Smooth muscle cell (in vitro differentiated cells): ENCODE measurements around the gene TBC1D19. TPM values are rescaled to one million over a fixed set of nuclear protein-coding genes. Genes with fewer than 3 reads are reported as not detected.
"Not testable (repeated sequence)": the region's sequence is repeated elsewhere in the genome, so short reads cannot be mapped to it uniquely, and the experiment has no call there.

Source experiments
- DNase-seq: peaks from one replicate; lab custom pipeline; 2025; ENCODE audit not compliant: unreplicated experiment; lab: John Stamatoyannopoulos, UW
- H2AFZ ChIP-seq: fragments of 200-600 bp; sonication (generic); 2 replicates; pipeline ENCODE4 v1.6.0; 2016; ENCODE audit warnings: antibody characterized with exemption, low read depth, mild to moderate bottlenecking
- H3F3A ChIP-seq: fragments of 200-600 bp; sonication (generic); 2 replicates; pipeline ENCODE4 v1.6.0; 2017; ENCODE audit warnings: antibody characterized with exemption, low read depth
- H3K27ac ChIP-seq: fragments of 200-600 bp; sonication (generic); 2 replicates; pipeline ENCODE4 v1.5.1; 2016; ENCODE audit warnings: low read depth, mild to moderate bottlenecking
- H3K27me3 ChIP-seq: fragments of 200-600 bp; sonication (generic); 2 replicates; pipeline ENCODE4 v1.6.1; 2016; ENCODE audit warnings: low read depth, mild to moderate bottlenecking
- H3K36me3 ChIP-seq: fragments of 200-600 bp; sonication (generic); 2 replicates; pipeline ENCODE4 v1.5.1; 2016; ENCODE audit warnings: low read depth
- H3K4me1 ChIP-seq: fragments of 200-600 bp; sonication (generic); 2 replicates; pipeline ENCODE4 v1.5.1; 2016; ENCODE audit warnings: low read depth
- H3K4me2 ChIP-seq: fragments of 200-600 bp; sonication (generic); 2 replicates; pipeline ENCODE4 v1.6.0; 2016; ENCODE audit warnings: mild to moderate bottlenecking
- H3K4me3 ChIP-seq: fragments of 200-600 bp; sonication (generic); 2 replicates; pipeline ENCODE4 v1.5.1; 2016; ENCODE audit warnings: mild to moderate bottlenecking
- H3K79me2 ChIP-seq: fragments of 200-600 bp; sonication (generic); 2 replicates; pipeline ENCODE4 v1.6.0; 2016; ENCODE audit warnings: low read depth, mild to moderate bottlenecking
- H3K9ac ChIP-seq: fragments of 200-600 bp; sonication (generic); 2 replicates; pipeline ENCODE4 v1.6.0; 2016; ENCODE audit warnings: low read depth
- H3K9me3 ChIP-seq: fragments of 200-600 bp; sonication (generic); replicated peaks from 2 replicates; pipeline ENCODE4 v1.5.1; 2016; ENCODE audit warnings: low read depth
- H4K20me1 ChIP-seq: fragments of 200-600 bp; sonication (generic); 2 replicates; pipeline ENCODE4 v1.6.0; 2016; ENCODE audit warnings: low read depth
- WGBS: methylation state at CpG from one replicate; pipeline ENCODE4 v1.1.7; 2016; ENCODE audit warnings: low lambda C conversion rate; 5-methylcytosine and 5-hydroxymethylcytosine counted together
- polyA plus RNA-seq: library from polyadenylated mRNA; unstranded; fragments of >200 nt; fragmentation: Nextera tagmentation; extraction: Ambion mirVana; gene quantifications from 2 replicates; pipeline ENCODE4 v1.2.1, GENCODE V29; 2016
- total RNA-seq: library from RNA; depleted of rRNA; stranded (reverse); fragments of >200 nt; gene quantifications from 2 replicates; pipeline ENCODE4 v1.2.3, GENCODE V29; 2014
- TF ChIP-seq, protein P1 (sequence below): fragments of 200-600 bp; sonication (generic); IDR thresholded peaks from 2 replicates; pipeline ENCODE4 v1.5.1; 2017; ENCODE audit warnings: borderline replicate concordance, mild to moderate bottlenecking, antibody characterized with exemption; ENCODE audit not compliant: insufficient read depth, poor library complexity, severe bottlenecking

Gene TBC1D19, protein sequence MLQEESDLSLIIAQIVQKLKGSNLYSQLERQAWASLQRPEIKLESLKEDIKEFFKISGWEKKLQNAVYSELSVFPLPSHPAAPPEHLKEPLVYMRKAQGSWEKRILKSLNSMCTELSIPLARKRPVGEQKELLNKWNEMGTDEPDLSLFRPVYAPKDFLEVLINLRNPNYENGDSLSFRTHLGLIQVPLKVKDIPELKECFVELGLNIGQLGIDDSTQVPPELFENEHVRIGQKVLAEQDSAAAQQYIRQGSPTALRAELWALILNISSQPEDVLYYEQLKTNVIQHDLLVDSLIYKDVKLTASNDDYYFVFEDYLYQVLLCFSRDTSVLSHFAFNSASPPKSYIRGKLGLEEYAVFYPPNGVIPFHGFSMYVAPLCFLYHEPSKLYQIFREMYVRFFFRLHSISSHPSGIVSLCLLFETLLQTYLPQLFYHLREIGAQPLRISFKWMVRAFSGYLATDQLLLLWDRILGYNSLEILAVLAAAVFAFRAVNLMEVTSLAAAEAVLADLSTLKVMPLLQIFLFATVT
- 33.8 and 47.8 TPM in 2 replicates for total RNA-seq
- polyA plus RNA-seq: 15.6 and 19.2 TPM in 2 replicates

DNA sequence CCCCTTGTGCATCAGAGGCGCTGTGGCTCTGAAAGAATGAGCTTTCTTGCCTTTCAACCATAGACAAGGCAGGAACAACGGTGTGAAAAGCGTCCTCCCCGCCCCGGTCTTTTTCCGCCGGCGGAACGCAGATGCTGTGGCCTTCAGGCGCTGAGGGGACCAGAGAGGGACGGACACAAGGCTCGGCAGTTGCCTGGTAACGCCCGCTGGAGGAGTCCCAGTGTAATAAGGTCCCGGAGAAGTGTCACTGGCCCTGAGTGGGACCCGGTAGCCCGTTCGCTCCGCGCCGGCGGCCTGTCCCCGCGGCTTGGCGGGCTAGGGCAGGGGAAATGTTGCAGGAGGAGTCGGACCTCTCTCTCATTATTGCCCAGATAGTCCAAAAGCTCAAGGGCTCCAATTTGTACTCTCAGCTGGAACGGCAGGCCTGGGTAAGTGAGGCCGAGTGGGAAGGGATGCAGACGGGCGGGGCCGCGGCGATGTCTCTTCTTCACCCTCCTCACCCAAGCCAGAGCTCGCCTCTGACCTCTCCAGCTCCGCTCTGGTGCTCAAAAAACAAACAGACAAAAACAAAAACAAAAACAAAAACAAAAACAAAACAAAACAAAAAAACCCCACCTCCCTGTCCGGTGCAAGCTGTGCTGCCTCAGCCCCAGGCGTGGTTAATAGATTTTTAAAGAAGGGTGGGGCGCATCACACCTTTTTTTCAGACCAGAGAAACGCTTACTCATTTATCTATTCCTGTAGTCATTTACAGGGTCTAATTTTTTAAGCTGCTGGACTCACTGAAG lies at the start of gene TBC1D19:
TBC1D19 (plus strand) TSS at position 220 of the 788 bp plus-strand sequence; CDS start at position 330, 110 bp downstream.
- H4K20me1 ChIP-seq: no peaks in the 10 kb centered on the region
- H3K36me3 ChIP-seq: no peaks in the 10 kb centered on the region
- H3K4me1 ChIP-seq: peaks cover 12% of the 10 kb centered on the region
- H3K4me2 ChIP-seq: peak within 1 kb of the TSS; percentile 97
- H3K27ac ChIP-seq: peak within 1 kb of the TSS; percentile 76
- no peaks in the 10 kb centered on the region for H3K9me3 ChIP-seq
- peaks cover 48% of the 10 kb centered on the region for H3K79me2 ChIP-seq
- peak within 1 kb of the TSS; percentile 93 for H3K4me3 ChIP-seq
- TF ChIP-seq, protein P1, sequence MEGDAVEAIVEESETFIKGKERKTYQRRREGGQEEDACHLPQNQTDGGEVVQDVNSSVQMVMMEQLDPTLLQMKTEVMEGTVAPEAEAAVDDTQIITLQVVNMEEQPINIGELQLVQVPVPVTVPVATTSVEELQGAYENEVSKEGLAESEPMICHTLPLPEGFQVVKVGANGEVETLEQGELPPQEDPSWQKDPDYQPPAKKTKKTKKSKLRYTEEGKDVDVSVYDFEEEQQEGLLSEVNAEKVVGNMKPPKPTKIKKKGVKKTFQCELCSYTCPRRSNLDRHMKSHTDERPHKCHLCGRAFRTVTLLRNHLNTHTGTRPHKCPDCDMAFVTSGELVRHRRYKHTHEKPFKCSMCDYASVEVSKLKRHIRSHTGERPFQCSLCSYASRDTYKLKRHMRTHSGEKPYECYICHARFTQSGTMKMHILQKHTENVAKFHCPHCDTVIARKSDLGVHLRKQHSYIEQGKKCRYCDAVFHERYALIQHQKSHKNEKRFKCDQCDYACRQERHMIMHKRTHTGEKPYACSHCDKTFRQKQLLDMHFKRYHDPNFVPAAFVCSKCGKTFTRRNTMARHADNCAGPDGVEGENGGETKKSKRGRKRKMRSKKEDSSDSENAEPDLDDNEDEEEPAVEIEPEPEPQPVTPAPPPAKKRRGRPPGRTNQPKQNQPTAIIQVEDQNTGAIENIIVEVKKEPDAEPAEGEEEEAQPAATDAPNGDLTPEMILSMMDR: no peak
- peak within 1 kb of the TSS; percentile 82 for H3K9ac ChIP-seq
- H3F3A ChIP-seq: no peaks in the 10 kb centered on the region
- 2% methylated on average over 39 of the region's 39 CpGs for WGBS
- H3K27me3 ChIP-seq: no peaks in the 10 kb centered on the region
- H2AFZ ChIP-seq: peak within 1 kb of the TSS; percentile 91
- DNase-seq: peak; percentile 46

DNA sequence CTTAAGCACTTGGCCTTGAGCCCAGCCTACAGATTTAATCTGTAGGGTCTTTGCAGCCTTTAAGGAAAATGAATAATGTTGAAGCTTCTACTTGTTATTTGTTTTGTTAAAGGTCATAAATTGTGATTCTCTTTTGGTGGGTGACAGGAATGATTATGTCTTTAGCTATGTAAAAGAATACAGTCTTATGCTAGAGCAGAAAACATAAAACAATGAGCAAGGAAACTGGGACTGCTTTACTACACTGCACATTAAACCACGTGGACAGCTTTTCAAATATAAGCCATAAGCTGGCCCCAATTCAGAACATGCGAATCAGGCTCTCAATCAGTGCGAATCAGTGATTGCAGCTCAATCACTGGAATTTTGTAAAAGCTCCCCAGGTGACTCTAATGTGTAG lies 40.9 kb upstream of the TBC1D19 start:
- Histone ChIP-seq H3K27ac (no peak overlapping the region), H3F3A (no peaks in the 10 kb centered on the region), H3K27me3 (no peaks in the 10 kb centered on the region), H3K4me2 (no peak overlapping the region), H3K9me3 (no peaks in the 10 kb centered on the region), H2AFZ (no peak overlapping the region), H3K9ac (no peak overlapping the region), H3K36me3 (no peaks in the 10 kb centered on the region), H3K4me1 (no peaks in the 10 kb centered on the region), H3K4me3 (no peak overlapping the region), H3K79me2 (no peaks in the 10 kb centered on the region), H4K20me1 (no peaks in the 10 kb centered on the region)
- TF ChIP-seq, protein P1: no peak
- no peak for DNase-seq
- 77% methylated on average over 3 of the region's 3 CpGs for WGBS

DNA sequence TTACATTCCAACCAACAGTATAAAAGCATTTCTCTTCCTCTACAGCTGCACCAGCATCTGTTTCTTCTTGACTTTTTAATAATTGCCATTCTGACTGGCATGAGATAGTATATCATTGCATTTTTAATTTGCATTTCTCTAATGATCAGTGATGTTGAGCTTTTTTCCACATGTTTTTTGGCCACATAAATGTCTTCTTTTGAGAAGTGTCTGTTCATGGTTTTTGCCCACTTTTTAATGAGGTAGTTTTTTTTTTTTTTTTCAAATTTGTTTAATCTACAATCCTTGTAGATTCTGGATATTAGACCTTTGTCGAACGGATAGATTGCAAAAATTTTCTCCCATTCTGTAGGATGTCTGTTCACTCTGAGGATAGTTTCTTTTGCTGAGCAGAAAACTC lies 39.5 kb upstream of the TBC1D19 start:
- Histone ChIP-seq H3F3A (no peaks in the 10 kb centered on the region), H3K79me2 (no peaks in the 10 kb centered on the region), H3K4me2 (no peak overlapping the region), H2AFZ (no peak overlapping the region), H3K27me3 (no peaks in the 10 kb centered on the region), H4K20me1 (no peaks in the 10 kb centered on the region), H3K9ac (no peak overlapping the region), H3K27ac (no peak overlapping the region), H3K4me1 (no peaks in the 10 kb centered on the region), H3K36me3 (no peaks in the 10 kb centered on the region), H3K9me3 (no peaks in the 10 kb centered on the region), H3K4me3 (no peak overlapping the region)
- DNase-seq: no peak
- TF ChIP-seq, protein P1: no peak
- 97% methylated on average over 2 of the region's 2 CpGs for WGBS

DNA sequence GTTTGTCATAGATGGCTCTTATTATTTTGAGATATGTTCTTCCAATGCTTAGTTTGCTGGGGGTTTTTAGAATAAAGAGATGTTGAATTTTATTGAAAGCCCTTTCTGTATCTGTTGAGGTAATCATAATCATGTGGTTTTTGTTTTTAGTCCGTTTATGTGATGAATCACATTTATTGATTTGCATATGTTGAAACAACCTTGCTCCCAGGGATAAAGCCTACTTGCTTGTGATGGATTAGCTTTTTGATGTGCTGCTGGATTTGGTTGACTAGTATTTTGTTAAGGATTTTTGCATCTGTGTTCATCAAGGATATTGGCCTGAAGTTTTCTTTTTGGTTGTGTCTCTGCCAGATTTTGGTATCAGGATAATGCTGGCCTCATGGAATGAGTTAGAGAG lies 35.5 kb upstream of the TBC1D19 start:
- not testable (repeated sequence) for H3K27me3 ChIP-seq, H3K9me3 ChIP-seq, H3K79me2 ChIP-seq, H3K4me3 ChIP-seq, H3K27ac ChIP-seq, H4K20me1 ChIP-seq, H2AFZ ChIP-seq, H3K36me3 ChIP-seq, H3K4me1 ChIP-seq, H3K4me2 ChIP-seq, H3K9ac ChIP-seq, H3F3A ChIP-seq, DNase-seq
- 58% methylated on average over 1 of the region's 1 CpG for WGBS
